MM.1S (cell line): ENCODE data around the gene SF3A2.

Experiments used
- CTCF ChIP-seq: fragments of 300-600 bp; sonication (generic); IDR thresholded peaks from 2 replicates; pipeline ENCODE4 v1.5.1; 2016; ENCODE audit warnings: antibody characterized with exemption, low read length, mixed read lengths
- EZH2phosphoT487 ChIP-seq: fragments of 300-600 bp; sonication (generic); IDR thresholded peaks from 2 replicates; pipeline ENCODE4 v1.6.1; 2018; ENCODE audit warnings: antibody characterized with exemption, low read length

GRCh38 chr19:2230033-2230531, 6.5 kb upstream of the SF3A2 start:
- TF ChIP-seq CTCF (no peak), EZH2phosphoT487 (no peak)
